Subcutaneous adipose tissue (tissue), 4 donors: ENCODE measurements around the gene SGTB. TPM values are rescaled to one million over a fixed set of nuclear protein-coding genes. Genes with fewer than 3 reads are reported as not detected.

ENCODE experiments used
- total RNA-seq, 4 donors: library from RNA; depleted of rRNA; stranded (reverse); fragments of >200 nt; gene quantifications; one replicate each; pipeline ENCODE4 v1.1.0, GENCODE V29; 2016
- TF ChIP-seq, protein P1 (sequence below): fragments of 450-650 bp; IDR thresholded peaks from one replicate; pipeline ENCODE4 v1.5.1; 2016; ENCODE audit warnings: low read depth, mild to moderate bottlenecking, control low read depth, antibody characterized with exemption, moderate library complexity

SGTB gene
- total RNA-seq, 4 donors from 2014 or later = 7.3 to 19.4 (median 10.2) TPM

DNA sequence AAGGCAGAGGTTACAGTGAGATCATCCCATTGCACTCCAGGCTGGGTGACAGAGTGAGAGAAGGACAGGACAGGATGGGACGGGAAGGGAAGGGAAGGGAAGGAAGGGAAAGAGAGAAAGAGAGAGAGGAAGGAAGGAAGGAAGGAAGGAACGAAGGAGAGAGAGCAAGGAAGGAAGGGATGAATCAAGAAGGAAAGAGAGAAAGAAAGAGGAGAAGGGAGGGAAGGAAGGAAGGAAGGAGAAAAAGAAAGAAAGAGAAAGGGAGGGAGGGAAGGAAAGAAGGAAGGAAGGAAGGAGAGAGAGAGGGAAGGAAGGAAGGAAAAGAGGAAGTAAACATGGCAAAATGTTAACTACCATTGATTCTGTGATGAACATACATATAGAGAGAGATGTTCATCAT, 28.8 kb downstream of the SGTB start:
- TF ChIP-seq, protein P1, sequence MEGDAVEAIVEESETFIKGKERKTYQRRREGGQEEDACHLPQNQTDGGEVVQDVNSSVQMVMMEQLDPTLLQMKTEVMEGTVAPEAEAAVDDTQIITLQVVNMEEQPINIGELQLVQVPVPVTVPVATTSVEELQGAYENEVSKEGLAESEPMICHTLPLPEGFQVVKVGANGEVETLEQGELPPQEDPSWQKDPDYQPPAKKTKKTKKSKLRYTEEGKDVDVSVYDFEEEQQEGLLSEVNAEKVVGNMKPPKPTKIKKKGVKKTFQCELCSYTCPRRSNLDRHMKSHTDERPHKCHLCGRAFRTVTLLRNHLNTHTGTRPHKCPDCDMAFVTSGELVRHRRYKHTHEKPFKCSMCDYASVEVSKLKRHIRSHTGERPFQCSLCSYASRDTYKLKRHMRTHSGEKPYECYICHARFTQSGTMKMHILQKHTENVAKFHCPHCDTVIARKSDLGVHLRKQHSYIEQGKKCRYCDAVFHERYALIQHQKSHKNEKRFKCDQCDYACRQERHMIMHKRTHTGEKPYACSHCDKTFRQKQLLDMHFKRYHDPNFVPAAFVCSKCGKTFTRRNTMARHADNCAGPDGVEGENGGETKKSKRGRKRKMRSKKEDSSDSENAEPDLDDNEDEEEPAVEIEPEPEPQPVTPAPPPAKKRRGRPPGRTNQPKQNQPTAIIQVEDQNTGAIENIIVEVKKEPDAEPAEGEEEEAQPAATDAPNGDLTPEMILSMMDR = no peak

DNA sequence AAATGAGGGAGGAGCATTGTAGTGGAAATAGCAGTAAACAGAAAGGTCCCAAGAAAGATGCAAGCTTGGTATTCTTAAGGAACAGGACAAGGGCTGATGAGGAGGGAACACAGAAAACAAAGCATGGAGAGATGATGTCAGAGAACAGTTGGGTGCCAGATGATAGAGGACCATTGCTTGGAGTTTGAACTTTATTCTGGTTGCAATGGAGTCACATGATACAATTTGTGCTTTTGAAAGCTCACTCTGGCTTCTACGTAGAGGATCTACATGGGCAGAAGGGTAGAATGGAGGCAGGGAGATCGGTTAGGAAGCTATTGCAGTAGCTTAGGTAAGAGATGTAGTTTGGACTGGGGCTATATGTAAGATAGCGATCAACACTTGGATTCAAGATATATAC, 39.8 kb downstream of the SGTB start:
- TF ChIP-seq, protein P1 = no peak

DNA sequence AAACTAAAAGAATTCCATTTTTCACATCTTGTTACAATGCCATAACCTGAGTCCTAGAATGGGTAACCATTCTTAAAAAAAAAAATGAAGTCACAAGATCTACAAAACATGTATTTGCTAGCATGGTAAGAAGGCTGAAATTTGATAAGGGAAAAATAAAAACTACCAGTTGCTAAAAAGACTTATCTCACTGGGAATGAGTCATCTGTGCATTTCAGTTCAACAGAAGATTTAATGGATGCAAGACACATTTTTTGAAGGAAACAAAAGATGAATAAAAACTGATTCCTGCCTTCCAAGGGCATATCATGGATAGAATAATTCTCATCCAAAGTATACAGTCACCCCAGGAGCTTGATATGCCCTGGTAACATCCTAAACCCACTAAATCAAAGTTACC, 47.2 kb downstream of the SGTB start:
- TF ChIP-seq, protein P1 = no peak

DNA sequence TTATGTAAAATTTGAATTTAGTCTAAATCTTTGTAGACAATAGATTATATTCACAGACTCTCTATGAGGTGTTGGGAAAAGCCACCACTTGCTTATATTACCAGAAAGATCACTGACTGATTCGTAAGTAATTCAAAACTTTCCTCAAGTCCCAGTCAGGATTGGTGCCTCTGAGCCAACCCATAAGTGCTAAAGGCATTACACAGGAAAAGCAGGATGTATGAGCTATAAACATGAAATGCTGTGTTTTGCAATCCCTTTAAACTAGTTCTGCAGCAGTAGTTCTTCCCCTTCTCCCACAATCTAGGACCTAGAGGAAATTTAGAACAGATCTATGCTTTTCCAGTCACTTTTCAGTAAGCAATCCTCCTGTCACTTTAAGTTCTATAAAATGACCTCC, 49.1 kb downstream of the SGTB start:
- TF ChIP-seq, protein P1 = no peak

DNA sequence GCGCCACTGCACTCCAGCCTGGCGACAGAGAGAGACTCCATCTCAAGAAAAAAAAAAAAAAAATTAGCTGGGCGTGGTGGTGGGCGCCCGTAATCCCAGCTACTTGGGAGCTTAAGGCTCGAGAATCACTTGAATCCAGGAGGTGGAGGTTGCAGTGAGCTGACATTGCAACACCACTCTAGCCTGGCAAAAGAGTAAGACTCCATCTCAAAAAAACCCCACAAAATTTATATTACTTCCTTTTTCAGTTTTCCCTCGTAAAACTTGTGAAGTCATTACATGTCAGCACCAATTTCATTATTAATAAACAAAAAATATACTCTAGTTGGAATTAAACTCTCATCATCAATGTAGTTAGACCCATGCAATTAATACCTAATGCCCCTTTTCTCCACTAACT, 53.2 kb downstream of the SGTB start:
- TF ChIP-seq, protein P1 = no peak

DNA sequence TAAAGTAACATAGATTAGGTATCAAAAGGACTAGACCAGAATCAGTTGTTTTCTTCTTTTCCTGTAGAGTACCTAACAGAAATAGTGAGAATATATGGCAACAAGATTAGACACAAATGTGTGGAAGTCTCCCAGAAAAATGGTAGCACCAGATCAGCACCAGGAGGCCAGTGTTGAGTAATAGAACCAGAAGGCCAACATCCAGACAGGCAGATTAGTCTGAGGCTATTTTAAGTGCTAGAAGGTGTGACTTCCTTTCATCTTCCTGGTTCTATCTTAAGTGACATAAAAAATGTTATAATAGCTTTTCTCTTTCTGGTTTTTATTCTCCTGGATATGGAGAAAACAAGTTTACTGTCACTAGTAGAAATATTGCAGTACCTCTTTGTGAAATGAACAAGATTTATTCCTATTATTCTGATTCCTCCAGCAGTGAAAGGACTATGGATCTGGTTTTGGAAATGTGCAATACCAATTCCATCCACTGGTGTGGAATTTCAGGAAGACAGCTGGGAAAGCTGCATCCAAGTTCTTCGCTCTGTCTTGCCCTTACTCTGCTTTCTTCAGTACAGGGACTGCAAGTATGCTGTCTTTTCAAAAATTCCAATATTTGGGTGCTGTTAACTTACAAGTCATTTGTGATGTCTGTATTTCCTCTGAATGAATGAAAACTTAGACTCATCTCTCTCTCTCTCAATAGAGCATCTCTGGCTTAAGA, 57.9 kb downstream of the SGTB start:
- TF ChIP-seq, protein P1 = no peak

DNA sequence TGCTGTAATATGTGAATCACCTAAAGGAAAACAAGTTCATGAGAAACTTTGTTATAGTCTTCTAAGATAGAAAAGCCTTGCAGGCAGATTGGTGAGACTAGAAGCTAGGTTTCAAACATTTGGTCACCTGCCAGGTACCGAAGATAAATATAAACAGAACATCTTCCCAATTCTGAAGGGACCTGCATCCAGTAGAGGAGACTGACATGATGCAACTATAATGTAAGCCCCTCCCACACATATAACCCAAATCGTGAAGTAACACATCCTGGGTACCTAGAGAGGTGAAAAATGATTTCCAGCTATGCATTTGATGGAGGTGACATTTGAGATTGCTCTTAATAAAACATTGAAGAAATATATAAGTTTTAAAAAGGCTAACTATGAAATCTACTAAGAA, 67.2 kb downstream of the SGTB start:
- TF ChIP-seq, protein P1 = no peak
